Endothelial cell of umbilical vein (primary cell): ENCODE data around the gene C16orf78. TPM values are rescaled to one million over a fixed set of nuclear protein-coding genes. Genes with fewer than 3 reads are reported as not detected.

Source experiments
- Bru-seq: library from RNA; stranded (reverse); fragments of 400-500 nt; gene quantifications from one replicate; lab custom pipeline; 2021; lab: Mats Ljungman, UMichigan
- BruChase-seq, 2 experiments: library from RNA; stranded (reverse); fragments of 400-500 nt; gene quantifications; one replicate each; lab custom pipeline; 2021; lab: Mats Ljungman, UMichigan
- BruUV-seq: library from RNA; stranded (reverse); fragments of 400-500 nt; replicated peaks from 2 replicates; lab custom pipeline; 2021; lab: Mats Ljungman, UMichigan
- CTCF ChIA-PET: fragments of 300-600, 350-600 bp; sonication (Branson Sonifier 250); formaldehyde crosslinking; loops from one replicate; lab custom pipeline; 2021; ENCODE audit warnings: antibody characterized with exemption, inconsistent platforms; lab: Charles Lee
- POLR2A ChIA-PET: fragments of 300-600, 350-600 bp; sonication (Branson Sonifier 250); formaldehyde crosslinking; loops from one replicate; lab custom pipeline; 2021; ENCODE audit warnings: antibody characterized with exemption, inconsistent platforms; lab: Charles Lee
- DNase-seq: peaks from one replicate; pipeline ENCODE4 v3.0.0-alpha.2; 2011; ENCODE audit warnings: low read depth, low spot score
- FAIRE-seq: peaks from 2 replicates; lab custom pipeline; 2011; peaks lifted over from hg19 to GRCh38; lab: Jason Lieb, UNC
- H2AFZ ChIP-seq: 2 replicates; pipeline ENCODE4 v1.6.0; 2012; ENCODE audit warnings: low read depth, low read length, control low read depth, inconsistent platforms
- H3K27ac ChIP-seq: 2 replicates; pipeline ENCODE4 v1.5.1; 2011; ENCODE audit warnings: low read depth, mild to moderate bottlenecking, control low read depth, low read length, moderate library complexity; ENCODE audit not compliant: insufficient read depth
- H3K27me3 ChIP-seq, 2 experiments: 2 replicates each; pipeline versions ENCODE4 v1.6.0 to v1.6.1; 2011; ENCODE audit warnings: low read length in 2 of 2, mixed read lengths in 1 of 2; ENCODE audit not compliant: control insufficient read depth in 2 of 2, insufficient read depth in 2 of 2
- H3K36me3 ChIP-seq, 2 experiments: 2 replicates in 1 of 2; 3 replicates in 1 of 2; pipeline ENCODE4 v1.5.1; 2011; ENCODE audit warnings: low read length in 2 of 2, mild to moderate bottlenecking in 1 of 2, moderate library complexity in 1 of 2; ENCODE audit not compliant: control insufficient read depth in 2 of 2, insufficient read depth in 2 of 2; ENCODE audit errors: extremely low read depth in 1 of 2
- H3K4me1 ChIP-seq: 3 replicates; pipeline ENCODE4 v1.5.1; 2011; ENCODE audit warnings: mild to moderate bottlenecking, low read length; ENCODE audit not compliant: control insufficient read depth, insufficient read depth; ENCODE audit errors: extremely low read depth
- H3K4me2 ChIP-seq: 2 replicates; pipeline ENCODE4 v1.6.1; 2011; ENCODE audit warnings: low read length, control low read depth, mixed read lengths; ENCODE audit not compliant: insufficient read depth
- H3K4me3 ChIP-seq, 3 experiments: fragments of 200-600 bp in 1 of 3; sonication (generic), shearing (Covaris generic) in 1 of 3; replicated peaks in 1 of 3; 2 replicates each; pipeline ENCODE4 v1.5.1; 2011 to 2016; ENCODE audit warnings: control low read depth in 3 of 3, low read length in 3 of 3, mild to moderate bottlenecking in 2 of 3, inconsistent platforms in 1 of 3, low read depth in 1 of 3, moderate library complexity in 1 of 3; ENCODE audit not compliant: insufficient read depth in 1 of 3
- H3K79me2 ChIP-seq: 2 replicates; pipeline ENCODE4 v1.6.0; 2012; ENCODE audit warnings: low read length, inconsistent platforms; ENCODE audit not compliant: control insufficient read depth, insufficient read depth
- H3K9ac ChIP-seq: replicated peaks from 2 replicates; pipeline ENCODE3; 2011; ENCODE audit warnings: low read length, control low read depth; ENCODE audit not compliant: insufficient read depth; ENCODE audit errors: extremely low read depth
- H3K9me1 ChIP-seq: replicated peaks from 3 replicates; pipeline ENCODE4 v1.6.0; 2011; ENCODE audit warnings: mild to moderate bottlenecking, low read length; ENCODE audit not compliant: control insufficient read depth, insufficient read depth; ENCODE audit errors: extremely low read depth
- H3K9me3 ChIP-seq: replicated peaks from 2 replicates; pipeline ENCODE4 v1.5.1; 2012; ENCODE audit warnings: low read length, inconsistent platforms; ENCODE audit not compliant: control insufficient read depth, insufficient read depth
- H4K20me1 ChIP-seq: replicated peaks from 2 replicates; pipeline ENCODE3; 2011; ENCODE audit warnings: mild to moderate bottlenecking, low read length; ENCODE audit not compliant: control insufficient read depth, insufficient read depth; ENCODE audit errors: extremely low read depth
- EZH2 ChIP-seq: IDR thresholded peaks from 2 replicates; pipeline ENCODE4 v1.6.1; 2012; ENCODE audit warnings: borderline replicate concordance, low read depth, mild to moderate bottlenecking, moderate library complexity, low read length, inconsistent platforms; ENCODE audit not compliant: severe bottlenecking
- FOS ChIP-seq: IDR thresholded peaks from 2 replicates; pipeline ENCODE4 v1.6.1; 2011; ENCODE audit warnings: mild to moderate bottlenecking, low read length, moderate library complexity, borderline replicate concordance; ENCODE audit not compliant: insufficient read depth
- GATA2 ChIP-seq: IDR thresholded peaks from 2 replicates; pipeline ENCODE4 v1.7.0; 2011; ENCODE audit warnings: low read depth, mild to moderate bottlenecking, moderate library complexity, mixed read lengths, low read length; ENCODE audit not compliant: insufficient read length, insufficient read depth
- JUN ChIP-seq: IDR thresholded peaks from 2 replicates; pipeline ENCODE4 v1.6.1; 2011; ENCODE audit warnings: borderline replicate concordance, low read depth; ENCODE audit not compliant: insufficient read length, insufficient read depth
- MAX ChIP-seq: IDR thresholded peaks from 2 replicates; pipeline ENCODE4 v1.6.1; 2011; ENCODE audit not compliant: insufficient read depth, insufficient read length
- MYC ChIP-seq: IDR thresholded peaks from one replicate; pipeline ENCODE4 v1.6.1; 2011; ENCODE audit warnings: mild to moderate bottlenecking, low read depth, low read length
- POLR2AphosphoS5 ChIP-seq: IDR thresholded peaks from 2 replicates; pipeline ENCODE4 v1.6.1; 2012; ENCODE audit warnings: low read depth, mild to moderate bottlenecking, control low read depth, low read length, moderate library complexity; ENCODE audit not compliant: insufficient read depth
- dilution Hi-C: fragments of 300-500 bp; cut with MboI; formaldehyde crosslinking; loops from one replicate; pipeline ENCODE4 v1.15.0; 2019; ENCODE audit warnings: low sequenced_read_pairs; ENCODE audit not compliant: extremely low pct_ligation_motif_present
- intact Hi-C: fragments of 100-400 bp; cut with micrococcal nuclease; formaldehyde crosslinking; loops from one replicate; pipeline ENCODE4 v1.10.0; 2022
- long read RNA-seq: library from polyadenylated mRNA; stranded (forward); transcript quantifications from one replicate; pipeline ENCODE4 v2.0.0, GENCODE V29; 2021
- polyA minus RNA-seq, 3 experiments: library from RNA; depleted of rRNA, polyadenylated mRNA; stranded (reverse); fragments of >200 nt; gene quantifications; 1 replicate in 1 of 3; 2 replicates in 2 of 3; pipeline ENCODE4 v1.2.3, GENCODE V29; 2011
- polyA plus RNA-seq, 4 experiments: library from polyadenylated mRNA; depleted of rRNA in 3 of 4; stranded (reverse) in 3 of 4; unstranded in 1 of 4; fragments of >200 nt; gene quantifications; 2 replicates each; pipeline versions ENCODE4 v1.2.1 to v1.2.3, GENCODE V29; 2011 to 2012; ENCODE audit warnings: missing spikeins in 1 of 4
- total RNA-seq: library from RNA; stranded (reverse); gene quantifications from 2 replicates; pipeline ENCODE4 v1.2.3, GENCODE V29; 2021
- TF ChIP-seq, protein P1 (sequence below), 2 donors: IDR thresholded peaks; 1 replicate in 1 of 2; 2 replicates in 1 of 2; pipeline ENCODE4 v1.5.1; 2011; ENCODE audit warnings: low read length in 2 of 2, mild to moderate bottlenecking in 2 of 2, moderate library complexity in 2 of 2, control low read depth in 1 of 2, inconsistent platforms in 1 of 2, low read depth in 1 of 2; ENCODE audit not compliant: insufficient read depth in 1 of 2; ENCODE audit errors: extremely low read depth in 1 of 2

C16orf78 gene, protein sequence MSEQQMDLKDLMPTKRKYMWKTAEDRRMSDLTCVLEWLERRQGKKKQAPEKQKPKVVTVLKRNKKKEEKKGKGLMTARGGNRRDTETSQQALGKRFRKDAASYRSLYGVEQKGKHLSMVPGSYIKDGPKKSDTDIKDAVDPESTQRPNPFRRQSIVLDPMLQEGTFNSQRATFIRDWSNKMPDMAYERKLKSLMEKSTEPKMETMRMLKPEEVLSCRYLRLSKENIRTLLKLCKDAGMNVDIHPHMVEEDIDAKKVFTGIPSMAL
- total RNA-seq (not detected in 2 replicates), polyA plus RNA-seq (not detected in 2 replicates), polyA minus RNA-seq (not detected in 2 replicates), Bru-seq, nascent RNA (not detected), BruChase-seq, experiment 1, labeled RNA remaining after a 6-hour chase (not detected), BruChase-seq, experiment 2, labeled RNA remaining after a 2-hour chase (not detected)
- polyA plus RNA-seq (2011; cell fraction: cytosol; rRNA removed), result not detected in 2 replicates
- not detected in 2 replicates for polyA plus RNA-seq (2011; cell fraction: nucleus; rRNA removed)
- polyA plus RNA-seq (2012), result not detected in 2 replicates
- polyA minus RNA-seq (2011; cell fraction: cytosol; rRNA and poly(A)+ RNA removed), result not detected
- not detected in 2 replicates for polyA minus RNA-seq (2011; cell fraction: nucleus; rRNA and poly(A)+ RNA removed)
- long read RNA-seq, result 0 reads

DNA sequence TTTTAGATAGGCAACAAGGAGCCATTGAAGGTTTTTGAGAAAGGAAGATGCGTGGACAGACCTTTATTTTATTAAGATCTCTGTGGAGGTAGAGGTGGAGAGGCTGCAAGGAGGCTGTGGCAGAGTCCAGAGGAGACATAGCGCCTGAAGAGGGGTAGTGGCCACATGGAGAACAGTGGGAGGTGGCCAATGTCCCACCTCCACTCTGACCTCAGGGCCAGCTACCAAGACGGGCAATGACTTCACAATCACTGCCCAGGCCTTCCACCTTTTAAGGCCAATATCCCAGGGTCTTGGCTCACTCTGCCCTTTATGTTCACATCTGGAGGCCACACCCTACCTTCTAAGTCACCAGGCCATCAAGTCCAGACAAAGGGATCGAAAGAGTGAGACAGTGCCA is at the start of gene C16orf78:
Gene C16orf78, plus strand, starts transcription at position 301 of the 400 bp plus-strand sequence. CDS start 136 bp downstream, outside the sequence.
- TF ChIP-seq POLR2AphosphoS5 (no peak), MYC (no peak), MAX (no peak), EZH2 (no peak), GATA2 (no peak), FOS (no peak), JUN (no peak)
- TF ChIP-seq, protein P1, sequence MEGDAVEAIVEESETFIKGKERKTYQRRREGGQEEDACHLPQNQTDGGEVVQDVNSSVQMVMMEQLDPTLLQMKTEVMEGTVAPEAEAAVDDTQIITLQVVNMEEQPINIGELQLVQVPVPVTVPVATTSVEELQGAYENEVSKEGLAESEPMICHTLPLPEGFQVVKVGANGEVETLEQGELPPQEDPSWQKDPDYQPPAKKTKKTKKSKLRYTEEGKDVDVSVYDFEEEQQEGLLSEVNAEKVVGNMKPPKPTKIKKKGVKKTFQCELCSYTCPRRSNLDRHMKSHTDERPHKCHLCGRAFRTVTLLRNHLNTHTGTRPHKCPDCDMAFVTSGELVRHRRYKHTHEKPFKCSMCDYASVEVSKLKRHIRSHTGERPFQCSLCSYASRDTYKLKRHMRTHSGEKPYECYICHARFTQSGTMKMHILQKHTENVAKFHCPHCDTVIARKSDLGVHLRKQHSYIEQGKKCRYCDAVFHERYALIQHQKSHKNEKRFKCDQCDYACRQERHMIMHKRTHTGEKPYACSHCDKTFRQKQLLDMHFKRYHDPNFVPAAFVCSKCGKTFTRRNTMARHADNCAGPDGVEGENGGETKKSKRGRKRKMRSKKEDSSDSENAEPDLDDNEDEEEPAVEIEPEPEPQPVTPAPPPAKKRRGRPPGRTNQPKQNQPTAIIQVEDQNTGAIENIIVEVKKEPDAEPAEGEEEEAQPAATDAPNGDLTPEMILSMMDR (IDR thresholded peaks at IDR 0.05; ENCODE audit: extremely low read depth in 1 of 2, insufficient read depth in 1 of 2, low read depth in 1 of 2, low read length in 2 of 2), result no peak
- ChIA-PET POLR2A (no interaction called here), CTCF (no interaction called here)
- H3K4me1 ChIP-seq, result no peaks in the 10 kb centered on the region
- H3K4me3 ChIP-seq, result no peak within 1 kb of the TSS
- intact Hi-C loops, result no loop called here
- no peaks in the 10 kb centered on the region for H3K9me1 ChIP-seq
- dilution Hi-C loops, result no loop called here
- DNase-seq (no peak), FAIRE-seq (no peak)
- H3K9ac ChIP-seq, result no peak within 1 kb of the TSS
- no peak within 1 kb of the TSS for H2AFZ ChIP-seq
- H3K36me3 ChIP-seq, result no peaks in the 10 kb centered on the region
- no peak within 1 kb of the TSS for H3K4me2 ChIP-seq
- H3K9me3 ChIP-seq, result no peaks in the 10 kb centered on the region
- H4K20me1 ChIP-seq, result no peaks in the 10 kb centered on the region
- no peaks in the 10 kb centered on the region for H3K79me2 ChIP-seq
- H3K27me3 ChIP-seq, result no peaks in the 10 kb centered on the region
- BruUV-seq, result no TSS peak
- H3K27ac ChIP-seq, result no peak within 1 kb of the TSS
